Measurements from ENCODE around the gene PFKFB2. TPM values are rescaled to one million over a fixed set of nuclear protein-coding genes. Genes with fewer than 3 reads are reported as not detected.

PFKFB2 gene
- polyA plus RNA-seq, 1 donor (not counting 4 experiments of a cell fraction or from before 2014, with no cell fraction given): 12.2 TPM

- DNase-seq (ENCODE audit: low read depth, low spot score) (no peak), FAIRE-seq (no peak)
- no peak overlapping the region for H3K27ac ChIP-seq (ENCODE audit: control insufficient read depth, insufficient read depth, low read length)
- H3K9me3 ChIP-seq (ENCODE audit: control insufficient read depth, low read depth, low read length): no peaks in the 10 kb centered on the region
- H3K4me2 ChIP-seq (ENCODE audit: control insufficient read depth, extremely low read depth, insufficient read depth, low read depth, low read length): no peak overlapping the region
- no peaks in the 10 kb centered on the region for H3K9me1 ChIP-seq (ENCODE audit: control insufficient read depth, extremely low read depth, insufficient read depth, low read length)
- peaks cover 3 to 6% of the 10 kb centered on the region in 2 experiments for H3K36me3 ChIP-seq (ENCODE audit: control insufficient read depth in 2 of 2, extremely low read depth in 1 of 2, insufficient read depth in 2 of 2, low read length in 2 of 2)
- peaks cover 13% of the 10 kb centered on the region for H3K4me1 ChIP-seq (ENCODE audit: control insufficient read depth, extremely low read depth, insufficient read depth, low read length)
- H3K79me2 ChIP-seq (ENCODE audit: control insufficient read depth, insufficient read depth, low read length): no peaks in the 10 kb centered on the region
- dilution Hi-C loops (cut with MboI; ENCODE audit: extremely low pct_ligation_motif_present, low sequenced_read_pairs): no loop called here
- H2AFZ ChIP-seq (ENCODE audit: control insufficient read depth, low read length): no peak overlapping the region
- TF ChIP-seq EZH2 (IDR thresholded peaks at IDR 0.05; ENCODE audit: low read length) (no peak), CTCF (optimal IDR thresholded peaks at IDR 0.05 in 1 of 3, IDR thresholded peaks at IDR 0.05 in 1 of 3, conservative IDR thresholded peaks at IDR 0.05 in 1 of 3; ENCODE audit: extremely low read depth in 1 of 3, insufficient read depth in 2 of 3, low read length in 3 of 3) (no peak)
- H4K20me1 ChIP-seq (ENCODE audit: control insufficient read depth, extremely low read depth, insufficient read depth, low read length): no peaks in the 10 kb centered on the region
- no peaks in the 10 kb centered on the region for H3K27me3 ChIP-seq (ENCODE audit: control insufficient read depth, extremely low read depth, insufficient read depth, low read length)
- H3K4me3 ChIP-seq (ENCODE audit: control insufficient read depth in 2 of 3, extremely low read depth in 1 of 3, insufficient read depth in 2 of 3, low read depth in 1 of 3, low read length in 3 of 3): no peak overlapping the region
- H3K9ac ChIP-seq (ENCODE audit: control insufficient read depth, extremely low read depth, insufficient read depth, low read length): no peak overlapping the region
Observed at GRCh38 chr1:207079706-207080241, 26.7 kb downstream of the PFKFB2 start.

GRCh38 chr1:207081088-207081487 is 28.0 kb downstream of the PFKFB2 start:
- H3K9me3 ChIP-seq (ENCODE audit: control insufficient read depth, low read depth, low read length): no peaks in the 10 kb centered on the region
- TF ChIP-seq CTCF (optimal IDR thresholded peaks at IDR 0.05 in 1 of 3, IDR thresholded peaks at IDR 0.05 in 1 of 3, conservative IDR thresholded peaks at IDR 0.05 in 1 of 3; ENCODE audit: extremely low read depth in 1 of 3, insufficient read depth in 2 of 3, low read length in 3 of 3): no peak
- no peak for TF ChIP-seq EZH2 (IDR thresholded peaks at IDR 0.05; ENCODE audit: low read length)
- H3K36me3 ChIP-seq (ENCODE audit: control insufficient read depth in 2 of 2, extremely low read depth in 1 of 2, insufficient read depth in 2 of 2, low read length in 2 of 2): peaks cover 0 to 6% of the 10 kb centered on the region in 2 experiments
- H3K27me3 ChIP-seq (ENCODE audit: control insufficient read depth, extremely low read depth, insufficient read depth, low read length): no peaks in the 10 kb centered on the region
- no peak overlapping the region for H2AFZ ChIP-seq (ENCODE audit: control insufficient read depth, low read length)
- dilution Hi-C loops (cut with MboI; ENCODE audit: extremely low pct_ligation_motif_present, low sequenced_read_pairs): no loop called here
- no peak overlapping the region for H3K27ac ChIP-seq (ENCODE audit: control insufficient read depth, insufficient read depth, low read length)
- H3K4me1 ChIP-seq (ENCODE audit: control insufficient read depth, extremely low read depth, insufficient read depth, low read length): peaks cover 7% of the 10 kb centered on the region
- H3K4me2 ChIP-seq (ENCODE audit: control insufficient read depth, extremely low read depth, insufficient read depth, low read depth, low read length): no peak overlapping the region
- H3K9ac ChIP-seq (ENCODE audit: control insufficient read depth, extremely low read depth, insufficient read depth, low read length): no peak overlapping the region
- no peaks in the 10 kb centered on the region for H3K9me1 ChIP-seq (ENCODE audit: control insufficient read depth, extremely low read depth, insufficient read depth, low read length)
- FAIRE-seq: no peak
- no peak overlapping the region for H3K4me3 ChIP-seq (ENCODE audit: control insufficient read depth in 2 of 3, extremely low read depth in 1 of 3, insufficient read depth in 2 of 3, low read depth in 1 of 3, low read length in 3 of 3)
- H4K20me1 ChIP-seq (ENCODE audit: control insufficient read depth, extremely low read depth, insufficient read depth, low read length): no peaks in the 10 kb centered on the region
- DNase-seq (ENCODE audit: low read depth, low spot score): no peak
- H3K79me2 ChIP-seq (ENCODE audit: control insufficient read depth, insufficient read depth, low read length): no peaks in the 10 kb centered on the region
